HG03460 (cell line): ENCODE data around the gene TBC1D4.
"Not testable (repeated sequence)": the region's sequence is repeated elsewhere in the genome, so short reads cannot be mapped to it uniquely, and the experiment has no call there.

Experiments
- ATAC-seq: cut with Tn5 transposase; IDR thresholded peaks from one replicate; pipeline ENCODE4 v1.9.1; 2021; ENCODE audit not compliant: unreplicated experiment

TBC1D4 gene

DNA sequence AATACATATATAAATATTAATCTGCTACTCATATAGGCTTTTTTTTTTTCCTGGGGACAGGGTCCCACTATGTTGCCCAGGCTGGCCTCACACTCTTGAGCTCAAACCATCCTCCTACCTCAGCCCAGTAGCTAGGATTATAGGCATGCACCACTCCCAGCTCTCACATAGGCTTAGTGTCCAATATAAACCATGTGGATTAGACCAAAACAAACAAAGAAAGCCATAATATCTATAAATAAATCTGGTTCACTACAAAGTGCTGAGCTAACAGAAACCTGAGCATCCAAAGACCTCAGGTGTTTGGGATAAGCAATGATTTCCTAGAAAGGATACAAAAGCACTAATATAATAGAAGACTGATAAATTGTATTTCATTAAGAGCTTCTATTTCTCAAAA, 26.0 kb downstream of the TBC1D4 start:
- no peak for ATAC-seq

DNA sequence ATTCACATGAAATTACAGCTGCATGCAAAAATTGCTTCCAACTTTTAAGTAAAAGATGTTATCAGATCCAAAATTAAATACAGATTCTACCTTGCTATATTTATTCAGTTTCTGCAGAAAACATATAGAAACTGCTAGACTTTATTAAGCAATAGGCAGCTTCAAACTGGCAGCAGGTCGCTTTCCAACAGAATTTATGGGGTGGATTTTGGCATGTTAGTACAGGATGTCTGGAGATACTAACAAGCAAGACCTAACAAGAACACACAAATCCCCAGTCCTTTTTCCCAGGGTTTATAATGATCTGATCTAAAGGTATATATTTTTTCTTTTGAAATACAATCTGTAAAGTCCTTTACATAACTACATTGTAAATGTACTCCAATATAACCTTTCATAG, 27.5 kb downstream of the TBC1D4 start:
- ATAC-seq = no peak

DNA sequence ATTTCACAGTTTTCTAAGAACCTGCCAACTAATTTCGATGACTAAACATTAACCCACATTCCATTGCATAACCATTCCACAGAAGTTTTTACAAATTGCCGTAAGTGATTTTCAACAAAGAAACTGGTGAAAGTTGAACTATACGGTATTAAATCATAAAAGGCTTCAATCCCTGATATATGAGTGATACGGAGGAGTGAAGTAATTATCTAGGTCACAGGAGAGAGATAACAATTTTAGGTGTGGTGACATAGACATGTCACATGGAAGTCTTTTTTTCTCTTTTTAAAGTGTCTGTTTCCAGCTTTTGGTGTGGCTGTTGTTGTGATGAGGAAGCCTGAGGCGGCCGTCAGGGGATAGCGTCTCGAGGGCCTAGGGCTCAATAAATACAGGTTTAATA, 29.4 kb downstream of the TBC1D4 start:
- no peak for ATAC-seq

DNA sequence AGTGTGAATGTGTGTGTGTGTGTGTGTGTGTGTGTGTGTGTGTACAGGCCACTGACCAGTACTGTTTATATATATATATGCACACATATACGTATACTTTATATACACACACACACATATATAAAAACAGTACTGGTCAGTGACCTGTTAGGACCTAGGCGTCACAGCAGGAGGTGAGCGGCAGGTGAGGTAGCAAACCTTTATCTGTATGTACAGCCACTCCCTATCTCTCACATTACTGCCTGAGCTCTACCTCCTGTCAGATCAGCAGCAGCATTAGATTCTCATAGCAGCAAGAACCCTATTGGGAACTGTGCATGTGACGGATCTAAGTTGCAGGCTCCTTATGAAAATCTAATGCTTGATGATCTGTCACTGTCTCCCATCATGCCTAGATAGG, 34.5 kb downstream of the TBC1D4 start:
- no peak for ATAC-seq

DNA sequence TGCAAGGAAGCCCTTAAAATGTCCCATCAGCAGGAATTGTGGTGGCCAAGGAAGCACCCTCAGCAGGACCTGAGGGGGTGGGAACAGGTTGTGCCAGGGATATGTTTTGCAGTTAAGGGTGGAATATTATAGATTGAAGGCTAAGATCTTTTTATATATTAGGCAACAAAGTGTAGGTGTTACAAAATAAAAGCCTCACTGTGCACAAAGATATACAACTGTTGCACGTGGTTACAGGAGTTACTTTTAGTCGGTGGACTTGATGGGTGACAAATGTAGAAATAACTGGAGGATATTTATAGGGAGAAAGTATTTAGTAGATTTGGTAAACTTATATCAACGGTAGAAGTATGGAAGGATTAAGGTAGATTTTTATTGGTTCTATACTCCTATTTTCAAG, 35.1 kb downstream of the TBC1D4 start:
- ATAC-seq = no peak

DNA sequence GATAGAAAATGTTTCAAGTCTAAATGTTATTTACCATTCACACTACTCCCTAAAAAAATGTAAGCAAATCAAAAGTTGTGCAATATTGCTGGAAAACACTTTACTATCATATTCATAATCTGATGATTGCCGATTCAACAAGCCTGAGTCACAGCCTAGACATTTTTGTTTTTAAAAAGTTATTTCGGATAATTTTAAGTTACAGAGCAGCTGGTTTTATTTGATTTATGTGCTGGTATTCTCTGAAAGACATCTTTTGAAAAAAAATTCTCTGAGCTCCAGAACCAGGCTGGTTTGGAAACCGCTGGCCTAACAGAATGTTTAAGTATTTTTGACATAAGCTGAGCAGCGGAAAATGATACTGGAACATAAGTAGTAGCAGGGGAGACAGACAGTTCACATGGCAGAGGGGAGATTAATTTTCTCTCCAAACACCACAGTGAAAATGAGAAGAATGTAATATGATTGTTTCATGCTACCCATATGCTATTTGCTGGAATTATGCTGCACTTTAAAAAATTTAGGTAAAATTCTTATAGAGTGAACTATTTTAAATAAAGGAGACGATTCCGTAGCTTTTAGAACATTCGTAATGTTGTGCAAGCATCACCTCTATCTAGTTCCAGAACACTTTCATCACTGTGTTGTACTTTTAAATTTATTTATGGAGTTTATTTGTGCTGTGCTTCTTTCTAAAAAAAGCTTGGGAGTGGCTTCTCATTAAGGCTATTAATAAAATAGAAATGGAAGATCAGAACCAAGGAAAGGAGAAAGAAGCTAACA, 36.1 kb downstream of the TBC1D4 start:
- no peak for ATAC-seq

DNA sequence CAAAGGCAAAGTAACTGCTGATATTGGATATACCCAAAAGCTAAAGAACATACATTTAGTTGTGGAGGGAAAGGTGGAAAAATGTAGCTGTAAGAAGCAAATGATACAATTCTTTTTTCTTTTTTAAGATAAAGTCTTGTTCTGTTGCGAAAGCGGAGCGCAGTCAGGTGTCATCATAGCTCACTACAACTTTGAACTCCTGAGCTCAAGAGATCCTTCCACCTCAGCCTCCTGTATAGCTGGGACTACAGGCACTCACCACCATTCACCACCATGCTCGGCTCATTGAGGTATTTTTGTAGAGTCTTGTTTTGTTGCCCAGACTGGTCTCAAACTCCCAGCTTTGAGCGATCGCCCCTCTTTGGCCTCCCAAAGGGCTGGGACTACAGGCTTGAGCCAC, 38.0 kb downstream of the TBC1D4 start:
- no peak for ATAC-seq

DNA sequence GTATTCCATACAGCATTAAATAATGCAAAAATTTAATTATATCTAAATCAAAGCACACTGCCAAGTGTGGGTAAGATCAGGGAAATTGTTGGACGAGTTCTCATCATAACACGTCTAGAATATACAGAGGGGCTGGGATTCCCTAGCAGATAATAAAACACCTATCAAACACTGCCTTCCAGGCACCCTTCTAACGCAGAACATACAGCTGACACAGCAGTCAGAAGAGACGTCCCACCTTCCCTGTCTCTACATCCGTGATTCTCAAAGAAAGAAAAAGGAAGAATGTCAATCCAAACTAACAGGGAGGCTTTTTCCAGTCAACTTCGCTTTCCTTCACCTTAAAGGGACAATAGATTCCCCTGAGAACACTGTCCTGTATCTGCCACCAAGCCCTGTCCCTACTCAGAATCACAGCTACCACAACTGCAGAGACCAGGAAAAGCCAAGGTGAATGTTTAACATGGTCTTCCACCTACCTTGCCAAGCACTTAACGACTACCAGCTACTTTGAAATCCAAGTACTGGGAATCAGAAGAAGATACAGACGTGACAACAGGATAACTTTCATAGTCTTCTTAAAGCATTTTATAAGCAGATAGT, 38.5 kb downstream of the TBC1D4 start:
- ATAC-seq = no peak

DNA sequence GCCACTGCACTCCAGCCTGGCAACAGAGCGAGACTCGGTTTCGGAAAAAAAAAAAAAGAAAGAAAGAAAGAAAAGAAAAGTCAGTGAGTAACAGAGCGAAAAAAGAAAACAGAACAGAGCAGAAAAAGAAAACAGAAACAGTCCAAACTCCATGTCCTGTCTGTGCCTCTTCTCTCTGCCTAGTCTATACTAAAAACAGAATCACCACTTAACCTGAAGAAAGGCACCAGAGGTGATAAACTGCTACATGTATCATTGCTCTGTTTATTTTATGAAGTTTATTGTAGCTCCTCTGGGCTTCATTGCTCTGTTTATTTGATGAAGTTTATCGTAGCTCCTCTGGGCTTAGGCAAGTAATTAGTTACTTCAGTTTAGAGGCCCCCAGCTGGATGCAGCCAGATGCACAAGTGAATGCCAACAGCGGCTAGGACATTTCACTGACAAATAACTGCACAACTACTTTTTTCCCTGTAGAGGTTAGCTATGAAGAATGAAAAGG, 39.2 kb downstream of the TBC1D4 start:
- no peak for ATAC-seq

DNA sequence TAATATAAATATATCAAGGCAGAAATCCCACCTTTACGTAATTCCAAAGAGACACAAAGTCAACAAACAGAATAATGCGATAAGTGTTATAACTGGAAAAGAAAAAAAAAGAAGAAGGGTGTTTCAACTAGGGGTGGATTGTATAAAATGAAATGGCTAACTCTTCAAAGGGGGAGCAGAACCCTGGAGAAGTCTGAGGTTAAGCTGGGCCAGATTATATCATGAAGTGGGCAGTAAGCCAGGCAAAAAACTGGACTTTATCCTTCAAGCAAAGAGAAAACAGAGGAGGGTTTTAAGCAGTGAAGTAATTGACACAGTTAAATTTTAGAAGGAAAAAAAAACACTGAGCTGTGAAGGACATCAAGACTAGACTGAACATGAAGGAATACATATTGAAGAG, 41.9 kb downstream of the TBC1D4 start:
- no peak for ATAC-seq

DNA sequence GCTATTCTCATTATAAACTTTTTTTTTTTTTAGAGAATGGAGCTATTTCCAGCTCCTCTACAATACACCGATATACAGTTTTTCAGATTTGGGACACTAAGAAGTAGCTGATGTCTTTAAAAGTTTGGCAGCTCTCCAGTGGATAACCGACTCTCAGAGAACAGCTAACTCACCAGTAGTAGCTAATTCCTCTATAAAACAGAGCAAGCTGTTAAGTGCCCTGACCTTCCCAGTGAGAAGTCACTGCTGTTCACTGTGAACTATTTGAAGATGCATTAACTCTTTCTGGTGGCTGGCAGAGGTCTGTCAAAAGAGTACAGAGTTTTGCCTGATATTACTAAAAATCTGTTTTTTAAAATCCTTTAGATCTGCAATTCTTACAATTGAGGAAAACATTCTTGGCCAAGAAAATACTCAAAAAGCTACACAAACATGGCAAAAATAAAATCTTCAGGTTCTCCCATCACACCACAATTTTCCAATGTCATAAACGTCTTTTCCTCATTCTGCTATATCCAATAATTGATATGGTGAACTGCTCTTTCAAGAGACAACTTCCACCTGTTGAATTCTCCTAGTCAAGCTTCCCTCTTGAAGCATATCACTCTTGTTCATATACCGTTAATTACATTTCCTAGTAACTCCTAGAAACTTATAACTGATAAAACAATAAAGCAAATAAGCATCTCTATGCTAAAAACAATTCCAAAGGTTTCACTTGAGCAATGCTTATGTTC, 44.2 kb downstream of the TBC1D4 start:
- ATAC-seq = no peak

DNA sequence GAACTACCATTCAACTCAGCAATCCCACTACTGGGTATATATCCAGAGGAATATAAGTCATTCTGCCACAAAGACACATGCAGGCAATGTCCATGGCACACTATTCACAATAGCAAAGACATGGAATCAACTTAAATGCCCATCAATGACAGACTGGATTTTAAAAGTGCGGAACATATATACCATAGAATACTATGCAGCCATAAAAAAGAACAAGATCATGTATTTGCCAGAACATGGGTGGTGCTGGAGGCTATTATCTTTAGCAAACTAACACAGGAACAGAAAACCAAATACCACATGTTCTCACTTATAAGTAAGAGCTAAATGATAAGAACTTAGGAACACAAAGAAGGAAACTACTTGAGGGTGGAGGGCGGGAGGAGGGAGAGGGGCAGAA, 47.8 kb downstream of the TBC1D4 start:
- ATAC-seq = not testable (repeated sequence)

DNA sequence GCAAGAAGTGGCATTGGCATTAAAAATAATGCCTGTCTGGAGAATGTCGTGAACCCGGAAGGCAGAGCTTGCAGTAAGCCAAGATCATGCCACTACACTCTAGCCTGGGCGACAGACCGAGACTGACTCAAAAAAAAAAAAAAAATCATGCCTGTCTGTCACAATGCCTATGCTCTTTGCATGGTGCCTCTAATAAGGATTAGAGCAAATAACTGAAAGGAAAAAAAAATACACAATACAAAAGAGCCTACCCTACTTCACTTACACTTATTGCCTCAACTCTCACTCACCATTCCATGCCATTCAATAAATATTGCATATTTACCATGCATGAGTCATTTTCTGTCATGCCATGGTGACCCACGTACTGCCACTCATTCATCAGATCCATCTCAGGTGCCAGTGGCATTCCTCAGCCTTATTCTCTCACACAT, 49.1 kb downstream of the TBC1D4 start:
- ATAC-seq = no peak

DNA sequence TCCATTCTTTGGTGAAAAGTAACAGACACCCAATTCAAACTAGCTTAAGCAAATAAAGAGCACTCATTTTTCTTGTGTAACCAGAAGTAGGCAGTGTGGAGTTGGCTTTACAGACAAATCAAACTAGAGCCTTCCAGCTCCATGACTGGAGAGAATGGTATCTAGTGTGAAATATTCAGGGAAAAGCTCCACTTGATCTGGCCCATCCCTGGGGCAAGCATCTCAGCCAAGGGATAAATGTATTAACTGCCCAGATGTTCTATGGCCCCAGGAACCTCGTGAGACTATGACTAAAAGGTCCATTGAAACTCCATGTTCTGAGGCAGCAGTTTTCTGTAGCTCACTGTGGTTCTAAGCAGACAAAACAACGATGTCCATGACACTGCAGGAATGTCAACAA, 49.9 kb downstream of the TBC1D4 start:
- no peak for ATAC-seq

DNA sequence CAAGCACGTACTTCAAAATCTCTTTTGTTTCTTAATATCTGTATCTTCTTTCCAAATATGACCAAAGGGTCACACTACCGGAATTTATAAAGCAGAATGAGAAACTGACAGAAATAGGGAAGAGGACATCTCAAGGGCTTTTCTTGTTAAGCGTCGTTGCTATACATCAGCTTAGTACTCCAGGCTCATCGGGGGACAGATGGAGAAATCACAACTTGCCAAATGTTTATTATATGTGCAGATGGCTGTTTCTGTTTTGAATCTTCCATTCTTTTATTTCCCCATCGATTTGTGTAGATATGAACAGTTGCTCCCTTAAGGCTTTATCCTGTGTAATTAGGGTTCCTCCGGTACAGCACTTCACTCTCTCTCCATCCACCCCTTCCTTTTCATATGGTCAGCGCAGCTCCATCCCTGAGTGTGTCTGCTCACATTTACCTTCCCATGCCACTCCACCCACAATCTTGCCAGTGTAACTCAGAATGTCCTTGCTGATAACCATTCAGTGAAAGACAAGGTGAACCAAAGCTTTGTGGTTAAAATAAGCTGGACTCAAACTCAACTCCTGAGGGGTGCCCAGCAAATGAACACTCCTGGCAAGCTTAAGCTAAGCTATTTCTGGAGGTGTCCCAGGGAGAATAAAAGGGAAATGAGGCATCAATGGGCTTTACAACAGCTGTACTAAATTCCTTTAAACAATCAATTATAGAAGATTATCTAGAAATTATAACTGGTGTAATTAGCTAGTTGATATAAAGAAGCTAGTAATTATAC, 51.3 kb downstream of the TBC1D4 start:
- no peak for ATAC-seq

DNA sequence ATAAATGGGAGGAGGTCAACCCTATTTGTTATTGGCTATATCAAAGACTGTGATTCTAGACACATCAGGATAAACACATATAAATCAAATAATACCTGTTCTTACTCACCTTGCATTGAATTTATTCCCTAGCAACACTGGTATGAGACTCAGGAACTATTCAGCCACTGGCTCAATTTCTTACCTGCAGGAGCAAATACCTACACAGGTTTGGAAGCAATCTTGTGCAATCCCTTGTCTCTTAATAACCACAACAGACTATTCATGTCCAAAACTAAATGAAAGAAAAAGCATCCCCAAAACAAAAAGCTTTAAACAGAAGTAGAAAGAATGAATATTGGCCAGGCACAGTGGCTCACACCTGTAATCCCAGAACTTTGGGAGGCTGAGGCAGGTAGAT, 55.5 kb downstream of the TBC1D4 start:
- ATAC-seq = no peak

DNA sequence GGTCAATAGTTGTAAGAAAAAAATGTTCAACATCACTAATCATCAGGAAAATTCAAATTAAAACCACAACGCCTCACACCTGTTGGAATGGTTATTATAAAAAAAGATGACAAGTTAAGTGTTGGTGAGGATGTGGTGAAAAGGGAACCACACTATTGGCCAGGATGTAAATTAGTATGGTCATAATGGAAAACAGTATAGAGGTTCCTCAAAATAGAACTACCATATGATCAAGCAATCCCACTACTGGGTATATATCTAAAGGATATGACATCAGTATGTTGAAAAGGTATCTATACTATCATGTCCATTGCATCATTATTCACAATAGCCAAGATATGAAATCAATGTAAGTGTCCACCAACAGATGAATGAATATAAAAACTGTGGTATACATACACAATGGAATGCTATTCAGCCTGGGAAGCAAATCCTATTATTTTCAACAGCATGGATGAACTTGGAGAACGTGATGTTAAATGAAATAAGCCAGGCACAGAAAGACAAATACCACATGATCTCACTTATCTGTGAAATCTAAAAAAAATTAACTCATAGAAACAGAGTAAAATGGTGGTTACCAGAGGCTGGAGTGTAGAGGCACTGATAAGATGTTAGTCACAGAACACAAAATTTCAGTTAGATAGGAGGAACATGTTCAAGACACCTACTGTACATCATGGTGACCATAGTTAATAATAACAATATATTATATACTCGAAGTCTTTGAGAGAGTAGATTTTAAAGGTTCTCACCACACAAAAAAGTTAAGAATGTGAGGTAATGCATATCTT, 56.6 kb downstream of the TBC1D4 start:
- peak; percentile 91 for ATAC-seq

DNA sequence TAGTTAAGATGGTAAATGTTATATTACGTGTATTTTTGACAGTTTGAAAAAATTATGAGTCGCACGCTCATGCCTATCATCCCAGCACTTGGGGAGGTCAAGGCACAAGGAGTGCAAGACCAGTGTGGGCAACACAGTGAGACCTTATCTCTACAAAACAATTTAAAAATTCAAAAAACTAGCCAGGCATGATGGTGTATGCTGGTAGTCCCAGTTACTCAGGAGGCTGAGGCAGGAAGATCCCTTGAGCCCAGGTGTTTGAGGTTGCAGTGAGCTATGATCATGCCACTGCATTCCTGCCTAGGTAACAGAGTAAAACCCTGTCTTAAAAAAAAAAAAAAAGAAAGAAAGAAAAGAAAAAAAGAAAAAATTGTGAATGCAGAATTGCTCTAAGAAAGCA, 58.0 kb downstream of the TBC1D4 start:
- ATAC-seq = no peak

DNA sequence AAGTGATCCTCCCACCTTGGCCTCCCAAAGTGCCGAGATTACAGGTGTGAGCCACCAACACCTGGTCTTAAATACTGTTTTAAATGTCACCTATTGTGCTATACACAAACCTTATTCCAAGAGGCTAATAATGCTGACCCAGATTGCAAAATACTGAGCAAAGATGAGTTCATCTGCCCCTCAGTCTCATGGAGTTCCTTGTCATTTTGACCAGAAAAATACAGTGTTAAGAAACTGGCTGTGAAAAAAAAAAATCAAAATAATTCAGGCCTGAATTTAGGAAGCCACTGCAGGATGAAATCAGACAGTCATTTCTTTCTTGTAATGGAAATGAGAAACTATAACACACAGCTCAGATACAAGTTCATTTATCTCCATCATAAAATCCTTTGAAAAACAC, 59.9 kb downstream of the TBC1D4 start:
- ATAC-seq = no peak

DNA sequence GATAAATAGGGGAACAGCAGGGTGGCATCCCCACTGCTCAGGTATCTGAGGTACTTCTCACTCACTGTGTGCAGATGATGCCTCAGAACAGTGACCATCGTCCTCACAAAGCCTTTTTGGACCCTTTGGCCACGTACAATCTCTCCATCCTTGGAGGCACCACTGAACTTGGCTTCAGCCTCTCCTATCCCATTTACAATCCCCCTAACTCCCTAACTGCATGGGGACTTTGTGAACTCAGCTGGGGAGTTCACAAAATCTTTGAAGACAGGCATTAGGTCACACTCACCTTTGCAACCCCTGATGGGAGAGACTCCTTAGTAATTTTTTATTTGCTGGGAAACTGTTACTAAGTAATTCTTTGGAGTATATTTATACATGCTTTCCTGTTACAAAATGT, 60.8 kb downstream of the TBC1D4 start:
- ATAC-seq = no peak
